Brain microvascular endothelial cell (primary cell): ENCODE data around the gene MAP3K14.

Source experiments
- DNase-seq: peaks from one replicate; pipeline ENCODE4 v3.0.0-alpha.2; 2020
- H3K27ac ChIP-seq: fragments of 250-450 bp; sonication (Bioruptor Pico); 2 replicates; pipeline ENCODE4 v1.5.1; 2020; ENCODE audit warnings: mild to moderate bottlenecking, moderate library complexity
- H3K27me3 ChIP-seq: fragments of 250-450 bp; sonication (Bioruptor Pico); replicated peaks from 2 replicates; pipeline ENCODE4 v1.5.1; 2020; ENCODE audit warnings: mild to moderate bottlenecking
- H3K36me3 ChIP-seq: fragments of 250-450 bp; sonication (Bioruptor Pico); replicated peaks from 2 replicates; pipeline ENCODE4 v1.5.1; 2020; ENCODE audit warnings: mild to moderate bottlenecking
- H3K4me3 ChIP-seq: 2 replicates; pipeline ENCODE4 v1.5.1; 2011; ENCODE audit warnings: low read depth, mild to moderate bottlenecking, control low read depth, low read length, moderate library complexity
- in situ Hi-C: cut with HindIII; loops from 2 replicates; pipeline ENCODE4 v1.10.0; 2017; ENCODE audit warnings: low sequenced_read_pairs, low pct_ligation_motif_present
- TF ChIP-seq, protein P1 (sequence below): IDR thresholded peaks from 2 replicates; pipeline ENCODE4 v1.5.1; 2011; ENCODE audit warnings: low read depth, mild to moderate bottlenecking, moderate library complexity, low read length, control low read depth, inconsistent platforms; ENCODE audit errors: missing control alignments

The MAP3K14 gene

DNA sequence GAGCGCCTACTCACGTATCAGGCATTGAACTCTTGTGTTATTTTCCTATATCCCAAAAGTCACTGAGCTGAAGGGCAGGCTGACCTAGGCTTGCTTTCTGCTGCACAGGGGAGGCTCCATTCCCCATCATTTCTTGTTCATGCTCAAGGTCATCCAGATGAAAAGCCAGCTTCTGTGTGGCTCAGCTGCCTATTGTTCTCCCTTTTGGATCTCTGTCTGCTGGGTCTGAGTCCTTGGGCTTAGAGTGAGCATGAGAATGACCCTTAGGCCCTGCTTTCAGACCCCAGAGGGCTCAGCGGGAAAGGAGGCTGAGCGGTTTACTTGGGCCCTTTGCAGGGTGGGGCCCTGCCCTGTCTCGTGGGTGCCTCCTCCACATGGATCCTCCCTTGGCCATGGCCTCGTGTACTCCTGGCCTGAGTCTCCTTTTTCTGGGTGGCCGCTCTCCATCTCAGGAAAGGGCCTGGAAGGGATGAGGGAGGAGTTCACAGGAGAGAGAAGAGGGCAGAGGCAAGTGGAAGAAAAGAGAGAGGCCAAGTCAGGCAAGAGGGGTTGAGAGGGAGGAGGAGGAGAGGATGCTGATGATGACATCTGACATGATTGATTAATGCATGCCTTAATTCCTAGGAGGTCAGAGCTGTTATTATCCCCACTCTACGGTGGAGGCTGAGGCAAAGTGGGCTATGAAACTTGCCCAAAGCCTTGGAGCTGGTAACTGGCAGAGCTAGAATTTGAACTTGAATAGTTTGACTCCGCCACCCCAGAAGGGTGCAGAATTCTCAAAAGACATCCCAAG lies 19.8 kb upstream of the MAP3K14 start:
- no peak overlapping the region for H3K27ac ChIP-seq
- no peak overlapping the region for H3K4me3 ChIP-seq
- TF ChIP-seq, protein P1, sequence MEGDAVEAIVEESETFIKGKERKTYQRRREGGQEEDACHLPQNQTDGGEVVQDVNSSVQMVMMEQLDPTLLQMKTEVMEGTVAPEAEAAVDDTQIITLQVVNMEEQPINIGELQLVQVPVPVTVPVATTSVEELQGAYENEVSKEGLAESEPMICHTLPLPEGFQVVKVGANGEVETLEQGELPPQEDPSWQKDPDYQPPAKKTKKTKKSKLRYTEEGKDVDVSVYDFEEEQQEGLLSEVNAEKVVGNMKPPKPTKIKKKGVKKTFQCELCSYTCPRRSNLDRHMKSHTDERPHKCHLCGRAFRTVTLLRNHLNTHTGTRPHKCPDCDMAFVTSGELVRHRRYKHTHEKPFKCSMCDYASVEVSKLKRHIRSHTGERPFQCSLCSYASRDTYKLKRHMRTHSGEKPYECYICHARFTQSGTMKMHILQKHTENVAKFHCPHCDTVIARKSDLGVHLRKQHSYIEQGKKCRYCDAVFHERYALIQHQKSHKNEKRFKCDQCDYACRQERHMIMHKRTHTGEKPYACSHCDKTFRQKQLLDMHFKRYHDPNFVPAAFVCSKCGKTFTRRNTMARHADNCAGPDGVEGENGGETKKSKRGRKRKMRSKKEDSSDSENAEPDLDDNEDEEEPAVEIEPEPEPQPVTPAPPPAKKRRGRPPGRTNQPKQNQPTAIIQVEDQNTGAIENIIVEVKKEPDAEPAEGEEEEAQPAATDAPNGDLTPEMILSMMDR: no peak
- H3K36me3 ChIP-seq: no peaks in the 10 kb centered on the region
- in situ Hi-C loops: no loop called here
- no peak for DNase-seq
- H3K27me3 ChIP-seq: no peaks in the 10 kb centered on the region

DNA sequence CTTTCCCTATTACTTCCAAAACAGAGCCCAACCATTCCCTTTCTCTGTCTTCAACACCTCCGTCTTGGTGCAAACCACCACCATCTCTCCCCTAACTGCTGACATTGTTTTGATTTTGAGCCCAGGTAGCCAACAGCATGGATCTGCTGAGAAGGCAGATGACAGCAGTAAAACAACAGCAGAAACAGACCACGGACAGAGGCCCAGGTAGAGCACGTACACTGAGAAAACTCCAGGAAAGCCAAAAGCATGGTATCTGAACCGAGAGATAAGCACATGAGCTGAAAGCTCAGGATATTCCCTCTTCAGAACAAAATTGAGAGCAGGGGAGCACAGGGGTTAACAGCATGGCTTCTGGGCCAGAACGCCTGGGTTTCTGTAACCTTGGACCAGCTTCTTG lies 18.9 kb upstream of the MAP3K14 start:
- in situ Hi-C loops: no loop called here
- TF ChIP-seq, protein P1: no peak
- Histone ChIP-seq H3K27ac (no peak overlapping the region), H3K36me3 (no peaks in the 10 kb centered on the region), H3K27me3 (no peaks in the 10 kb centered on the region), H3K4me3 (no peak overlapping the region)
- DNase-seq: no peak

DNA sequence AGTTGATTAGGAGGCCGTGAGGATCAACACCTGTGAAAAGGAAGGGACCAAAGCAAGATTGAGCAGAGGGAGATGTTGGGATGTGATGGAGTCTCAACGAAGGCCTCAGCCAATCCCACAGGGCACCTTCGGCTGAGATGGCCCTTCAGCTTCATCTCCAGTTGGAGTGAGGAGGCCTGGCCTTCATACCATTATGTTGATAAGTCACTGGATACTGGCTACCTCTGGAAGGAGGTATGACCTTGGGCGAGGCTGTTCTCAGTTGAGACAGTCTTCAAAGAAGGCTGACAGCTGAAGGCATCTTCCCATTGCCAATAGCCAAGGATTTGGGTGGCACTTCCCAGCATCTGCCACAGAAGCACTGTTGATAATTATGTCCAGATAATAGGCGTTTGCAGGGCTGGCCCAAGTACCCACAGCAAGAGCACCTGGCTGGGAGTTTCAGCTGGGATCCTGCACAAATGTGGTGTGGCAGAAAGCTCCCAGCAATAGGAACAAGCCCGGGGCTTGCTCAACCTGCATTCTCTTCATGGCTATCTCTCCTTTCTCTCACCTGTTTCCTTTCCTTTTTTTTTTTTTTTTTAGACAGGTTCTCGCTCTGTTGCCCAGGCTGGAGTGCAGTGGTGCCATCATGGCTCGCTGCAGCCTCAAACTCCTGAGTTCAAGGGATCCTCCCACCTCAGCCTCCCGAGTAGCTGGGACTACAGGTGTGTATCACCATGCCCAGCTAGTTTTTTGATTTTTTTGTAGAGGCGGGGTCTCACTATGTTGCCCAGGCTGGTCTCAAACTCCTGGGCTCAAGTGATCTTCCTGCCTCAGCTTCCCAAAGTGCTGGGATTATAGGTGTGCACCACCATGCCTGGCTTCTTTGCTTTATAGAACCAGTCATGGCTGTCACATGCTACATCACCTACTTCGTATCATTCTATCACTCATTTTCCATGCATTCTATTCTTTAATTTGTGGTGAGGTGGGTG lies 18.2 kb upstream of the MAP3K14 start:
- H3K36me3 ChIP-seq: no peaks in the 10 kb centered on the region
- in situ Hi-C loops: no loop called here
- DNase-seq: no peak
- H3K27me3 ChIP-seq: no peaks in the 10 kb centered on the region
- H3K4me3 ChIP-seq: no peak overlapping the region
- no peak overlapping the region for H3K27ac ChIP-seq
- TF ChIP-seq, protein P1: no peak

DNA sequence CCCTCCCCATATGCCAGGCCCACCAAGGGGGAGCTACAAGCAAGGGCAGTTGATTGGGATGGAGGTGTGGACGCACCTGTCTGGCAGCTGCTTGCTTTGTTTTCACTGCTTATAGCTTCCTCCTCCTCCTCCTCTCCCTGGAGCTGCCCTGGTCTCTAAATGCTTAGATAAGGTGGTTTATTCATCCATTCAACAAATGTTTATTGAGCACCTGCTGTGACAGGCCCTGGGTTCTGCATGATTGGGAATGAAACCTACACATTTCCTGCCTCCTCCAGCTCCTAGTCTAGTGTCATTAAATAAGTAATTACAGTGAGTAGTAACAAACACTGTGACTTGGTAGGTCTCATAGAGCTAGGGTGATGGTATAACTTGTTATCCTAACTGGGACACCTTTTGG lies 17.4 kb upstream of the MAP3K14 start:
- Histone ChIP-seq H3K27me3 (no peaks in the 10 kb centered on the region), H3K27ac (no peak overlapping the region), H3K4me3 (no peak overlapping the region), H3K36me3 (no peaks in the 10 kb centered on the region)
- TF ChIP-seq, protein P1: no peak
- no peak for DNase-seq
- in situ Hi-C loops: no loop called here

DNA sequence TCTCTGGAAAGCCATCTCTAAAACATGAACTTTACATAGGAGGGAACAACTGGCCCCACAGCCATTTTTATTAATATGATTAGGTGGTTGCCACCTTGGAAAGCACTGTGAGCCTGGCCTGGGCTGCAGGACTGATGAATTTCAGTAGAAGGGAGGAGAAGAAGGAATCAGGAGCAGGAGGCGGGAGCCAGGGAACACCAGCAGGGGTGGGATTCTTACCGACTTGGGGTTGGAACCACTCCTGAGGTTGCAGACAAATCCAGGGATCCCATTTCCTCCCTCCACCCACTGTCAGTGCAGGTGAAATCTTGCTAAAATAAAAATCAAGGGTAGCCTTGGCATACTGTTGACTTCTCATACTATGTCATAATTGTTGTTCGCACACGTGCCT lies 16.9 kb upstream of the MAP3K14 start:
- no peaks in the 10 kb centered on the region for H3K36me3 ChIP-seq
- no peak overlapping the region for H3K27ac ChIP-seq
- TF ChIP-seq, protein P1: no peak
- no peak overlapping the region for H3K4me3 ChIP-seq
- in situ Hi-C loops: no loop called here
- no peak for DNase-seq
- H3K27me3 ChIP-seq: no peaks in the 10 kb centered on the region
